OCI-LY3 (cell line): ENCODE results near the gene POTEM.
"Not testable (repeated sequence)": the region's sequence is repeated elsewhere in the genome, so short reads cannot be mapped to it uniquely, and the experiment has no call there.

ENCODE experiments used
- H2AFZ ChIP-seq: fragments of 200-600, 300-600 bp; shearing (Covaris generic); 2 replicates; pipeline ENCODE4 v1.6.0; 2014; ENCODE audit warnings: antibody characterized with exemption, low read depth, low read length
- H3K27ac ChIP-seq: fragments of 200-600, 300-600 bp; sonication (generic); 2 replicates; pipeline ENCODE4 v1.5.1; 2014; ENCODE audit warnings: mild to moderate bottlenecking, low read length, moderate library complexity, mixed read lengths
- H3K27me3 ChIP-seq: fragments of 200-600, 300-600 bp; sonication (generic); 2 replicates; pipeline ENCODE4 v1.6.1; 2014; ENCODE audit warnings: low read depth, low read length, mixed read lengths
- H3K36me3 ChIP-seq: fragments of 200-600, 300-600 bp; sonication (generic); replicated peaks from 2 replicates; pipeline ENCODE3; 2014; ENCODE audit warnings: low read depth, low read length, mixed read lengths
- H3K4me1 ChIP-seq: fragments of 300-600, 200-600 bp; sonication (generic); 2 replicates; pipeline ENCODE4 v1.6.1; 2014; ENCODE audit warnings: low read length, mixed read lengths
- H3K4me2 ChIP-seq: fragments of 200-600, 300-600 bp; sonication (generic); 2 replicates; pipeline ENCODE4 v1.6.1; 2014; ENCODE audit warnings: low read length, mixed read lengths
- H3K4me3 ChIP-seq: fragments of 300-600, 200-600 bp; sonication (generic); 2 replicates; pipeline ENCODE4 v1.5.1; 2014; ENCODE audit warnings: antibody characterized with exemption, mild to moderate bottlenecking, low read length, moderate library complexity
- H3K79me2 ChIP-seq: fragments of 300-600, 200-600 bp; shearing (Covaris generic); 2 replicates; pipeline ENCODE4 v1.6.1; 2014; ENCODE audit warnings: mild to moderate bottlenecking, low read length, mixed read lengths
- H3K9ac ChIP-seq: fragments of 300-600, 200-600 bp; shearing (Covaris generic); 2 replicates; pipeline ENCODE4 v1.6.0; 2014; ENCODE audit warnings: mild to moderate bottlenecking, low read length, moderate library complexity
- H3K9me3 ChIP-seq: fragments of 200-600, 300-600 bp; shearing (Covaris generic); 2 replicates; pipeline ENCODE4 v1.6.1; 2014; ENCODE audit warnings: low read length, mixed read lengths; ENCODE audit not compliant: insufficient read depth
- H4K20me1 ChIP-seq: fragments of 200-600, 300-600 bp; sonication (generic); 2 replicates; pipeline ENCODE4 v1.6.1; 2016; ENCODE audit warnings: low read length, mixed read lengths; ENCODE audit not compliant: insufficient read depth

Gene POTEM

DNA sequence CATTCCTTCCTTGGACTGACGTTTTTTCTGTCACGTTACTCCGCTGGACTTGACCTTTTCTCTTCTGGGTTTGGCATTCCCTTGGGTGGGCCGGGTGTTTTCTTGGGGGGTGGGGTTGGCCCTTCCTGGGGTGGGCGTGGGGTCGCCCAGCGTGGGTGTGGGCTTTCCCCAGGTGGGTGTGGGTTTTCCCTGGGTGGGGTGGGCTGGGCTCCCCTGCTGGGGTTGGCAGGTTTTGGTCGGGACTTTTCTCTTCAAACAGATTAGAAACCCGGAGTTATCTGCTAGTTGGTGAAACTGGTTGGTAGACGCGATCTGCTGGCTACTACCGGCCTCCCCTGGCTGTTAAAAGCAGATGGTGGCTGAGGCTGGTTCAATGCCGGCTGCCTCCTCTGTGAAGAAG, at the start of gene POTEM:
Gene POTEM, plus strand, starts transcription at position 301 of the 400 bp plus-strand sequence. Its CDS starts 52 bp downstream, at position 353.
- not testable (repeated sequence) for H3K9ac ChIP-seq, H2AFZ ChIP-seq, H3K9me3 ChIP-seq, H3K4me1 ChIP-seq, H3K36me3 ChIP-seq, H3K27ac ChIP-seq, H3K79me2 ChIP-seq, H4K20me1 ChIP-seq, H3K27me3 ChIP-seq, H3K4me3 ChIP-seq, H3K4me2 ChIP-seq

- not testable (repeated sequence) for H3K4me3 ChIP-seq, H3K27ac ChIP-seq
These were observed 48.9 kb upstream of the POTEM start for GRCh38 chr14:18918345-18918744.

GRCh38 chr14:18920052-18920451, 47.2 kb upstream of the POTEM start:
- H3K9me3 ChIP-seq, H3K36me3 ChIP-seq, H2AFZ ChIP-seq, H3K79me2 ChIP-seq, H3K4me3 ChIP-seq, H3K27me3 ChIP-seq, H3K4me1 ChIP-seq, H3K4me2 ChIP-seq, H3K9ac ChIP-seq, H3K27ac ChIP-seq, H4K20me1 ChIP-seq: not testable (repeated sequence)

More at GRCh38 chr14:18918345-18918744, 48.9 kb upstream of the POTEM start:
- H2AFZ ChIP-seq, H3K9me3 ChIP-seq, H3K27me3 ChIP-seq, H3K9ac ChIP-seq, H3K4me2 ChIP-seq, H3K79me2 ChIP-seq, H3K4me1 ChIP-seq, H3K36me3 ChIP-seq, H4K20me1 ChIP-seq: not testable (repeated sequence)

DNA sequence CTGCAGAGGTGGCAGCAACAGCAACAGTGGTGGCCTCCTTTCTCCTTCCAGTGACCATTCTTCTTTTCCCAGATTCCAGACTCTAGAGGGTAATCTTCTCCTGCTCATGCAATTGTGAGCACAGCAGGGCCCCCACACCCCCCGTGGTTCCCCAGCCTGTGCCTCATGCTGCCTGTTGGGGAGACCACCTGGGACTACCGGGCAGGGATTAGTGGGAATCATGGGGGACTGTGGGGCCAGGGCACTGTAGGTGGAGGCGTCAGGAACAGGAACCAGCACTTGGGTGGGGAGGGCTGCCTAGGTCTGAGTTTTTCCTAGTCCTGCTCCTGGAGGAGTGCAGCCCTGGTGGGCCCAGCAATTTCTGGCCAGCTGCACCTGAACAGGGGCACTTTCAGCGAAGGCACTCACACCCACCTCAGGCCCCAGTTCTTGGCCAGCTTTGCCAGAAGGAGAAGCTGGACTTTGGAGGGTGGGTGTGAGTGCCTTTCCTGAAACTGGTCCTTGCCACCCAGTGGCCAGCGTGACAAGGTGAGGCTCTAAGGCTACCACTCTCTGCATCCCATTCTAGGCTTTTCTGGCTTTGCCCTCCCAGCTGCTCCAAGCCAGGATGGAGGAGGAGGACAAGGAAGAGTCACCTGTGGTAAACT, 46.1 kb upstream of the POTEM start:
- H3K4me2 ChIP-seq, H3K9ac ChIP-seq, H2AFZ ChIP-seq, H4K20me1 ChIP-seq, H3K79me2 ChIP-seq, H3K27ac ChIP-seq, H3K27me3 ChIP-seq, H3K9me3 ChIP-seq, H3K36me3 ChIP-seq, H3K4me3 ChIP-seq, H3K4me1 ChIP-seq: not testable (repeated sequence)

DNA sequence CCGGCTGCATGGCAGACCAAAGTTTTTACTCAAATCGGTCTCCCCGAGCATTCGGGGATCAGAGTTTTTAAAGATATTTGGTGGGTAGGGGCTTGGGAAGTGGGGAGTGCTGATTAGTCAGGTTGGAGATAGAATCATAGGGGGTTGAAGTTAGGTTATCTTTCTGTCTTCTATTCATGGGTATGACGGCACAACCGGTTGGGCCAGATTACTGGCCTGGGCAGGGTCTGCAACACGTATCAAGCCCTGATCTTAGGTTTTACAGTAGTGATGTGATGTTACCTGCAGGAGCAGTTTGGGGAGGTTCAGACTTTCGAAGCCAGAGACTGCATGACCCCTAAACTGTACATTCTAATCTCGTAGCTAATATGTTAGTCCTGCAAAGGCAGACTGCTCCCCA, 30.4 kb upstream of the POTEM start:
- H3K4me1 ChIP-seq, H4K20me1 ChIP-seq, H3K36me3 ChIP-seq, H3K4me3 ChIP-seq, H3K9ac ChIP-seq, H3K4me2 ChIP-seq, H3K79me2 ChIP-seq, H3K27ac ChIP-seq, H2AFZ ChIP-seq, H3K27me3 ChIP-seq, H3K9me3 ChIP-seq: not testable (repeated sequence)

DNA sequence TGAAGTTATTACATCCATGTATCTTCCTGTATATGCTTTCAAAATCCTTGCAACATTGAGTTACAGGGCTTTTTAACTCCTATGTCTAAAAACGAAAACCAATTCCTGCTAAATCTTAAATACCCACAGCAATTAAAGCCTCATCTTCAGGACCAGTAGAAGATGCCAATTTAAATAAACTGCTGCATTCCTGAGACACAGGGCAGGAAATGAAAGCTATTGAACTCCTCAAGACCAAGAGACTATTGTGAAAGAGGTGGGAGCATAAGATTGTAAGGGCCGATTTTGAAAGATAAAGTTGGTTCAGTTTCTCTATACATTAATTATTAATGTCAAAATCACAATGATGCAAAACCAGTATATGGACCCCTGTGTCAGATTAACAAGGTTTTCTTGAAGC, 28.5 kb upstream of the POTEM start:
- not testable (repeated sequence) for H3K4me3 ChIP-seq, H3K36me3 ChIP-seq, H2AFZ ChIP-seq, H3K4me2 ChIP-seq, H3K27me3 ChIP-seq, H3K27ac ChIP-seq, H3K9ac ChIP-seq, H3K4me1 ChIP-seq, H3K79me2 ChIP-seq, H3K9me3 ChIP-seq, H4K20me1 ChIP-seq

GRCh38 chr14:18949939-18950338, 17.3 kb upstream of the POTEM start:
- not testable (repeated sequence) for H3K4me1 ChIP-seq, H3K36me3 ChIP-seq, H2AFZ ChIP-seq, H3K4me3 ChIP-seq, H3K9ac ChIP-seq, H3K27ac ChIP-seq, H3K27me3 ChIP-seq, H4K20me1 ChIP-seq, H3K79me2 ChIP-seq, H3K9me3 ChIP-seq, H3K4me2 ChIP-seq

GRCh38 chr14:18953085-18953484, 14.1 kb upstream of the POTEM start:
- not testable (repeated sequence) for H3K9me3 ChIP-seq, H3K4me2 ChIP-seq, H3K27ac ChIP-seq, H3K4me3 ChIP-seq, H3K9ac ChIP-seq, H2AFZ ChIP-seq, H3K36me3 ChIP-seq, H3K4me1 ChIP-seq, H3K79me2 ChIP-seq, H3K27me3 ChIP-seq, H4K20me1 ChIP-seq

GRCh38 chr14:18955816-18956215, 11.4 kb upstream of the POTEM start:
- H3K79me2 ChIP-seq, H2AFZ ChIP-seq, H3K9ac ChIP-seq, H3K4me1 ChIP-seq, H3K4me3 ChIP-seq, H3K36me3 ChIP-seq, H3K4me2 ChIP-seq, H3K27ac ChIP-seq, H3K9me3 ChIP-seq, H4K20me1 ChIP-seq, H3K27me3 ChIP-seq: not testable (repeated sequence)

DNA sequence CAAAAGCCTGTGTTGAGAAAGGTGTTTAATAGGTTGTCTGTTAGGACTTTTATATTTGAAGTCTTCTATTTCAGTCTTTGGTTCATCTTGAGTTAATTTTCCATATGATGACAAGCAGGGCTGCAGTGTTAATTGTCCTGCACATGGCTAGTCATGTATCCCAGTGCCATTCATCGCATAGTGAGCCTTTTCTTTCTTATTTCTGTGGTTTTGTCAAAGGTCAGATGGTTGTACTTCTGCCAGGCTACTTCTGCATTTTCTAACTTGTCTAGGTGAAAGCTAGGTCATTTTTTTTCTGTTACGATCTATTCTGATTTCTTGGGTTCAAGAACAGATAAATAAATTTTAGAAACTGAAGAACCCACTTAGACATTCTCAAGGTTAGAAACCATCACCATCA, 5.7 kb upstream of the POTEM start:
- H3K79me2 ChIP-seq: not testable (repeated sequence)

More for the DNA sequence above, 5.7 kb upstream of the POTEM start:
- not testable (repeated sequence) for H3K4me2 ChIP-seq, H3K9me3 ChIP-seq, H3K36me3 ChIP-seq, H3K27ac ChIP-seq, H2AFZ ChIP-seq, H4K20me1 ChIP-seq, H3K27me3 ChIP-seq, H3K4me1 ChIP-seq, H3K4me3 ChIP-seq, H3K9ac ChIP-seq
